ENCODE results near the gene GMIP.

- no peak for TF ChIP-seq POLR2AphosphoS5 (IDR thresholded peaks at IDR 0.05; ENCODE audit: insufficient read depth, low read depth, low read length)
- no peak for TF ChIP-seq CTCF (IDR thresholded peaks at IDR 0.05; ENCODE audit: extremely low read depth in 1 of 2, insufficient read depth in 1 of 2, low read depth in 1 of 2, low read length in 2 of 2)
- TF ChIP-seq MAX (IDR thresholded peaks at IDR 0.05; ENCODE audit: insufficient read depth, insufficient read length), result no peak
- TF ChIP-seq MYC (IDR thresholded peaks at IDR 0.05; ENCODE audit: low read depth, low read length), result no peak
- no peak for TF ChIP-seq POLR2A (IDR thresholded peaks at IDR 0.05; ENCODE audit: low read depth, low read length)
These were observed 10.2 kb upstream of the GMIP start for GRCh38 chr19:19653597-19654147.

All from endothelial cell of umbilical vein (primary cell).